Bone marrow (tissue), 2 donors: Measurements from ENCODE around the gene CHCHD3.

Experiments
- DNase-seq, 2 donors: peaks; one replicate each; lab custom pipeline; 2025; lab: John Stamatoyannopoulos, UW

CHCHD3 gene

DNA sequence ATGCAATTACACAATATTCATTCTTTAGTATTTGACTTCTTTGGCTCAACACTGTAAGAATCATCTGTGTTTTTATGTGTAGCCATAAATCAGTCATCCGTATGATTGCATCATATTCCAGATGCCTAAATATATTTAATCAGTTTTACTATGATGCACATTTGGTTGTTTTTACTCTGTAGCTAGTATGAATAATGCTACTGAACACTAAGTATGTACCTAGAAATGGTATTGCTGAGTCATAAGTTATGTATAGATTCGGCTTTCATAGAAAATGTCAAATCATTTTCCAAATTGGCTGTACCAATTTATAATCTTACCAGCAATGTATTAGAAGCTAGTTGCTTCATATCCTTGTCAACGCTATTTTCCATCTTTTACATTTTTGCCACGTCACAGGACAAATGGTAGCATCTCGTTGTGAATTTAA, 308.3 kb downstream of the CHCHD3 start:
- DNase-seq: peak in 1 of 2 donors; percentile 30

DNA sequence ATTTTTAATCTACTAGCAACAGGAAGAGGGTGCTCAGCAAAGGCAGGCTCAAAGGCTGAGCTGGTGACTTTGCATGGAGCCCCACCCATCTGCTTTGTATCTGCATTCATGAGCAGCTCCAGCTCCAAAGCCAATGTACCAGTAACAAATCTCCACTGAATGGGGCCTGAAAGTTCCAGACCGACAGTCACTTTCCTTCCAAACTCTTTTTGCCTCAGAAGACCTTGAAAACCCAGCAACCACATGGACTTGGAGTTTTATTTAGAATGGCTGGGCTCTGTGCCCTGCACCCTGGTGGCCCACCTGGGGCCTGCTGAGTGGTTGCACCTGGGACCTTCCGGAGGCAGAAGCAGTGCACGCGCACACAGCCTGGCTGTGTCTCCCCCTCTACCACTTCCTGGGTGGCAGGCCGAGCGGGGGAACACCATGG, 310.6 kb downstream of the CHCHD3 start:
- no peak for DNase-seq

DNA sequence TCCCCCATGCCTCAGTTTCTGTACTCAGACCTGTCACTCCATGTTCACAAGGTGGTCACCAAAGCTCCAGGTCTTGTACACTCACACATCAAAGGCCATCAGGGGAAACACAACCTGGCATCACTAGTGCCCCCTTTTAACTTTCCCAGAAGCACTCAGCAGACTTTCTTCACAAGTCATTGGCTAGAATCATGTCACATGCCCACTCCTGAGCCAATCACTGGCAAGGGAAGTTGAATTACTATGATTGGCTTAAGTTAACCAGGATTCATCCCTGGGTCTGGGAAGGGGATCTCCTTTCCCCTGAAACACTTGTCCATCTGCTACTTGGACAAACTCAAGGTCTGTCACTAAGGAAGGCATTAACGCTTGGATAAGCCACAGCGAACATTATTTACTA, 311.8 kb downstream of the CHCHD3 start:
- DNase-seq: no peak

DNA sequence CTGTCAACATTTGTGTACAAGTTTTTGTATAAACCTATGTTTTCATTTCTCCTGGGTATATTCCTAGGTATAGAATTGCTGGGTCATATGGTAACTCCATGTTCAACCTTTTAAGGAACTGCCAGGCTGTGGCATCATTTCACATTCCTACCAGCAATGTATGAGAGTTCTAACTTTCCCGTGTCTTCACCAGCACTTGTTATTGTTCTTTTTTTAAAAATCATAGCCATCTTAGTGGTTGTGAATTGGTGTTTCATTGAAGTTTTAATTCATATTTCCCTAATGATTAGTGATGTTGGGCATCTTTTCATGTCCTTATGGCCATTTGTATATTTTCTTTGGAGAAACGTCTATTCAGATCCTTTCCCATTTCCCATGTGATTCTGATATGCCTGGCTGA, 312.6 kb downstream of the CHCHD3 start:
- DNase-seq: no peak

DNA sequence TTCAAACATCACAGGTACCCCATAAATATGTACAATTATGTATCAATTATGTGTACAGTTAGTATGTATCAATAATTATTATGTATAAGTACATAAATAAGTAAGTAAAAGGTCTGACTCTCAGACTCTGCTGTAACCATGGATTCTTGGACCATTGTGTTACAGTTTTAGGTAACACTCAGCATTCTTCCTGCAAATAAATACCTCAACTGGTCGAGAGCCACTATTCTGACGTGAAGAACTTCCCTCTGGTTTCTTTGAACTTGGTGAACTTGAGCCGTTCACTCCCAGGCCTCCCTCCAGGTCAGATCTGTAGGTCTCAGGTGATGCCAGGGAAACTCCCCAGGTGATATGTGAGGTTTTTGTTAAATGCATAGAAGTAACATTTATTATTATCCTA, 313.8 kb downstream of the CHCHD3 start:
- no peak for DNase-seq

DNA sequence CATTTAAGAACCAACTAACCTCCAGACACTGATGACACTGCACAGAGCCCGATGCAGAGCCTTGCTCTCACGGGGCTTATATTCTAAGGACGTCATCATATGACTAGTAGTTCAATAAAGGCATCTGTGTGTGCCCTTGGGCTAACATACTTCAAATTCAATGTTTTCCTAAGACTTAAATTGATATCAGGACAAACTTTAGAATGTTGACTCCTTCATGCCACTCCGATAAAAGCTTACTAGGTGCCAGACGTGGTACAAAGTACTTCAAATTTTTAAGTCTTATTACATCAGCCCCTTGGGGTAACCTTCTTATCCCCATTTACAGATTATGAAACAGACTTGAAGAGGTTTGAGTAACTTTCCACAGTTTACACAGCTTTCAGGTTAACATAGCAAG, 314.5 kb downstream of the CHCHD3 start:
- DNase-seq: no peak

DNA sequence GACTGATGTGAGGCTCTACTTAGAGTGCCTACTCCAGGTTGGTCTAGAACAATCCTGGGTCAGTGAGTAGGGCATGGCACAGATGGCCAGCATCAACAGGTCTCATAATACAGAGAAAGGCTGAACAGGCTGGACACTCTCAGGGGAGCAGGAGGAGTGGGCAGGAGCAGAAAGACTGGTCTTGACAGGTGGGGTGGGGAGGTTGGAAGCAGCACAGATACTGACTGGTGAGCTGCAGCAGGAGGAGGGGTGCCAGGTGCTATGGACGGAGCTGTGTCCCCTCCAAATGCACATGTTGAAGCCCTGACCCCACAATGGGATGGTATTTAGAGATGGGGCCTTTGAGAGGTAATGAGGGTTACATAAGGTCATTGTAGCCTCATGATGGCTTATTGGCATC, 315.2 kb downstream of the CHCHD3 start:
- no peak for DNase-seq

DNA sequence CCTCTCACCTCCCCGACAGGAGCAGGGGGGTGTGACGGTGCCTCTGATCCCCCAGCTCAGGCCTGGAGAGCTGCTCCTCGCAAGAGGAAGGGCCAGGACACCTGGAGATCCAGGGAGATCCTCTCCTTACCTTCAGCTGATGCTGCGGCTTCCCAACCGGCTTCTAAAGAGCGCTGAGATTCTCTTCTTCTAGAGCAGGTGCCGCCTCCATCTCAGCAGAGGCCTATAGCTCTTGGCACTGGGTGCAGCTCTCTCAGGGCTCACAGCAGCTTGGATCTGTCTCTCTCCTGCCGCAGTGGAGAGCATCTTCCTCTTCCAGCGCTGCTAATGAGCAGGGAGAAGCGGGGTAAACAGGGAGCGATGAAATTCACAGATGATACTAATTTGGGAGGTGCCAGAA, 316.0 kb downstream of the CHCHD3 start:
- no peak for DNase-seq

DNA sequence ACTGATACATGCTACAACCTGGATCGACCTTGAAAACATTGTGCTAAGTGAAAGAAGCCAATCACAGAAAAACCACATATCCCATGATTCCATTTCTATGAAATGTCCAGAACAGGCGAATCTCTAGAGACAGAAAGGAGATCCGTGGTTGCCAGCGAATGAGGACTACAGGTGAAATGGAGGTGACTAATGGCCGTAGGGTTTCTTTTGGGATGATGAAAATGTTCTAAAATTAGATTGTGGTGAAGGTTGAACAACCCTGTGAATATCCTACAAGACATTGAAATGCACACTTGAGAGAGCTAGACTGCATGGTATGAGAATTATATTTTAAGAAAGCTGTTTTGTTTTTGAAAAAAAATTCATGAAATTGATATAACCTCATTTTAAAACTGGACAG, 317.1 kb downstream of the CHCHD3 start:
- no peak for DNase-seq

DNA sequence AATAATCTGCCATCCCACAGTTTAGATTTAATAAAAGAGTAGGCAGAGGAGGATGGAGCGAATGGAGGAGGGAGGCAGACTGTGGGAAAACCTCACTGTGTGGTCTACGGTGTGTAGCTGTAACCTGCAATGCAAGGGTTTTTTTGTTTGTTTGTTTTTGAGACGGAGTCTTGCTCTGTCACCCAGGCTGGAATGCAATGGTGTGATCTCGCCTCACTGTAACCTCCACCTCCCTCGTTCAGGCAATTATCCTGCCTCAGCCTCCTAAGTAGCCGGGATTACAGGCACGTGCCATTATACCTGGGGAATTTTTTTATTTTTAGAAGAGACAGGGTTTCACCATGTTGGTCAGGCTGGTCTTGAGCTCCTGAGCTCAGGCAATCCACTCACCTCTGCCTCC, 321.0 kb downstream of the CHCHD3 start:
- no peak for DNase-seq

DNA sequence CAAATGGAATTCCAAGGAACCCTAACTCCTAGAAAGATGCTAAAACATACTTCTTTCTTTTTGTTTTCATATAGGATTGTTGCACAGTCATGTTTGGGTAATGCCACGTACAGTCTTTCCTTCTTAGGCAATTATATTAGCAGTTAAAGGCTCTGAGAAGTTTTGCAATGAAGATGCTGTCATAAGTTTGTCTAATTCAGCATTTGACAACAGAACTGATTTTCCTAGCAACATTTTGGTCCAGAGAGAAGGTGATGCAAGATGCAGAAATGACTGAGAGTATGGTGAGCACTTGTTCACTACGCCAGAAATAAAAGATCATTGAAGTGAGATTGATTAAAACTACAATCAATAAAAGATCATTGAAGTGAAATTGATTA, 321.7 kb downstream of the CHCHD3 start:
- no peak for DNase-seq

DNA sequence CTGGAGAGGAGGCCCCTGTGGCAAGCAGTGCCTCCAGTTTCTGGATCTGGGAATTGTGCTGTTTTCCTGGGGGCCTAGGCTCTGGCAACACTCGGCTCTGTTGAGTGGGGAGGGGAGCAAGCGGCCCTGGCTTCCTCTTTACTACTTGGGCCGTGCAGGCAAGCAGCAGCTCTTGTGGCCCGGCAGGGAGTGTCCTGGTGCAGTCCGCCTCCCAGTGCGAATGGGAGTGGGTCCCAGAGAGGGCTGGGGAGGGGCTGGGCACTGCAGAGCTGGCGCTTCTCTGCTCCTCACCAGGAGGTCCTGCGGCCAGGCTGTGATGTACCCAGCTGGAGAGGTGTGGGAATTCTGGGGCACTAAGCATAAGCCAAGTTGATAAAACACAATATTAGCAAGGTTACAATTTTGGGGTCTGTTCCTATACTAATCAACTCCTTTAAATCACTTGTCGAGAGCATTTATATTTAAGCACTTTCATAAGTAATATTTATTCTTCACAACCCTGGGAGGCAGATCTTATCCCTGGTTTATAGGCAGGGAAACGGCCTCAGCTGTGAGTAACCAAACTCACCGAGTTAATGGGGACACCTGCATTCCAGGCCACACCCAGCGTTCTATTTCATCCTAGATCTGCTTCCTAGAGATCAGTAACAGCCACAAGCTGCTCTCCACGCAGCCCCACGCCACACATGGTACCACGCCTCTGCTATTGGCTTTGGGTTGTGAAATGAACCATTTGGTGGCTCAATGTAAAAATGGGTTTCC, 322.2 kb downstream of the CHCHD3 start:
- DNase-seq: no peak

DNA sequence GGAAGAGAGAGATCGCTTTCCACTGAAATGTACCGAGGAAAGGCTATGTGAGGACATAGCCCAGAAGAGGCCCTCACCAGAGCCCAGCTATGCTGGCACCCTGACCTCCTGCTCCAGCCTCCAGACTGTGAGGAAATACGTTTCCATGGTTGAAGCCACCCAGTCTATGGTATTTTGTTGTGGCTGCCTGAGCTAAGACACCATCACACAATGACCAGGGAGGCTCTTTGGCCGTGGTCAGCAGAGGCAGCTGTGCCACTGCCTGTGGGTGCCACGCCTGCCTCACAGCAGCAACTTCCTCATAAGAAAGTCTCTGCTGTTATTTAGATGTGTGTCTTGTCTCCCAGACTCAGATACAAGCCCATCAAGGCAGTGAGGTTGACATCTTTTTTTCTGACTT, 322.9 kb downstream of the CHCHD3 start:
- no peak for DNase-seq

DNA sequence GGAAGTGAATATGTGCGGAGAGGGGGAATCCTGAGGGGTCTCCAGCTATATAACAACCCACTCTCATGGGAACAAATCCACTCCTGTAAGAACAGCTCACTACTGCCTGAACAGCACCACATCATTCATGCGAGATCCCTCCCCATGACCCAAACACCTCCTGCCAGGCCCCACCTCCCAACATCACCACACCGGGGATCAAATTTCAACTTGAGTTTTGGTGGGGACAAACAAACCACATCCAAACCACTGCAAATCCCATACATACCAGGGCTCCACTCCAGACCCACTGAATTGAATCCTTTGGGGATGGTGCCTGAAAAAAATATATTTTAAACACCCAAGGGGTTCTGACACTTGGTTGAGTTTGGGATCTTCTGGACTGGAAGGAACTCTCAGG, 324.1 kb downstream of the CHCHD3 start:
- DNase-seq: no peak

DNA sequence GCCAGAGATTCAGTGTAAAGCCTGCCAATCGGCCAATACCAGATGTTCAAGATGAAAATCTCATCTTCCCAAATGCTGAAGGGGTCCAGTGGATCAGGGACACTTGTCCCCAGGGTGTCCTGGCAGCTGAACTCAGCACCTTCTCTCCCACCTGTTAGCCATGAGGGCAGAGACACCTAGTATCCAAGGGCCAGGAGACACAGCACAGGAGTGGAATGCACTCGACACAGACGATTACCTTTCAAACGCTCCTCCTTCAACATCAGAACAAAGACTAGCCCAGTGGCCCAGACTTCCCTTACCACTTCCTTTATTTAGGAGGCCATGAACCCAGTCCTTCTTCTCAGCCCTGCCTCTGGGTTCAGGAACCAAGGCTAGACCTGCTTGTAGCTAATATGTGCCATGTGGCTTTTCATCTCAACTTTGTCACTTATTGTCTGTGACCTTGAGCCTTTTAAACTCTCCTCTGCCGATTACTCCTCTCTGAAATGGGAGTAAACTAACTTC, 325.4 kb downstream of the CHCHD3 start:
- DNase-seq: no peak

DNA sequence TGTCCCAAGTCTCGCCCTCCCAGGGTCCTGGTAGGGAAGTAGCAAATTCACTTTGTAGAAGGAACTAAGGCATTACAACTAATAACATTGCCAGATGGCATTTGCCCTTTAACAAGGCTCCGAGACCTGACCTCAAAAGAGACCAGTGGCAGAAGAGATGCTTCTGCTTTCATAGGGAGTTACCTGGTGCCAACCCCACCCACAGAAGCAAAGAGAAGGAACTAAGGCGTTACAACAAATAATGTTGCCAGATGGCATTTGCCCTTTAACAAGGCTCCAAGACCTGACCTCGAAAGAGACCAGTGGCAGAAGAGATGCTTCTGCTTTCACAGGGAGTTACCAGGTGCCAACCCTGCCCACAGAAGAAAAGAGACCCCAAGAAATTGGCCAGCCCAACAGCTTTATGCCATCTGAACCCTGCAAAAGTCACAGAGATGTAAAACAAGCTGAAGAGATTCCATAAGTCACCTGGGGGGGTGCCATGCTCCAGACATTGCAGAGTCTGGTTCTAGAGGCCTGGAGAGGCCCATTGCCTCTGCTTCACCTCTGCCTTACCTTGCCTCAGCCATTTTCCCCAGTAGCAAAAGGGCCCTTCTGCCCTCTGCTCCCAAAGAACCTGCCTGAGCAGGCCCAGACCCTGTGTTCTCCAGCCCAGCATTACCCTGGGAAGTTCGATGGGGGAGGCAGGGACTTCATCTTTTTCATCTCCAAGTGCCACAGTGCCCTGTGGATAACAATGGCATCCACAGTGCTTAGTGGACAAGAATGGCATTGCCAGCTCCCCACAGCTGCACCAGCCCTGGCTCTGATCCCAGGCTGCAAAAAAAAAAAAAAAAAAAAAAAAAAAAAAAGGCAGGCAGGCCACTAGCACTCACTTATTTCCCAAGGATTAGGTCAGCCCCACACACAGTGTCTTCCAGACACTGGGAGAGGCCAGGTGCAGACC, 326.1 kb downstream of the CHCHD3 start:
- no peak for DNase-seq

DNA sequence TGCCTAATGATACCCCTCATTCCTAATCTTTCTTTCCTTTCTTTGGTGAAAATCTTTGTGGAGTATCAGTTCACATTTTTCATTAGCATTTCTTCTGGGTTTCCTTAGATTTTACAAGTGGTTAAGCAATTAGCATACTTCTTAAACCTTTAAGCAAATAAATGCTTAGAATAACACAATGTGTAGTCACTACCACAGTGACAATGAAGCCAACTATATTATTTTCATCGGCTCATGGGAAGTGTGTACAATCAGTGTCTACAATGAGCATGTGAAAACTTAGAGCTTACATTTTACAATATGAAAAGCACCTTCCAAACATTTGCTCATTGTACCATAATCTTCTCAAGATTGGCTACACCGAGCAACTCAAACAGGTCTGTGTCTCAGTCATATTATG, 329.5 kb downstream of the CHCHD3 start:
- DNase-seq: no peak

DNA sequence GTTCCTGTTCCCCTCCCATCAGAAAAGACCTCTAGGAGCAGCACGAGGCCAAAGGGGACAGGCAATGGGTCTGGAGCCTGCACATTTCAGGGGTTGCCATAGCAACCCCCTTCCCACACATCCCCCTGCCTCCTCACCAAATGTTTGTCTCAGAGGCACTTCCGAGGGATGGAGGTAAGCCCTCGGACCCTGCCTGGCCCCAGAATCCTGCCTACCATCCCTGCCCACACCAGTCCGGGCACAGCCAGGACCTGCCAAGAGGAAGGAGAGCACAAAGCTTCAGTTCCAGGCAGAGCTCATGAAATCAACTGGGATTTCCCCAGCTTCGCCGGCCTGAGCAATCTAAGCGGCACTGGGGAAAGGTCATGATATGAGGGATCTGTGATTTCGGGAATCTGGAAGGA, 330.6 kb downstream of the CHCHD3 start:
- no peak for DNase-seq

DNA sequence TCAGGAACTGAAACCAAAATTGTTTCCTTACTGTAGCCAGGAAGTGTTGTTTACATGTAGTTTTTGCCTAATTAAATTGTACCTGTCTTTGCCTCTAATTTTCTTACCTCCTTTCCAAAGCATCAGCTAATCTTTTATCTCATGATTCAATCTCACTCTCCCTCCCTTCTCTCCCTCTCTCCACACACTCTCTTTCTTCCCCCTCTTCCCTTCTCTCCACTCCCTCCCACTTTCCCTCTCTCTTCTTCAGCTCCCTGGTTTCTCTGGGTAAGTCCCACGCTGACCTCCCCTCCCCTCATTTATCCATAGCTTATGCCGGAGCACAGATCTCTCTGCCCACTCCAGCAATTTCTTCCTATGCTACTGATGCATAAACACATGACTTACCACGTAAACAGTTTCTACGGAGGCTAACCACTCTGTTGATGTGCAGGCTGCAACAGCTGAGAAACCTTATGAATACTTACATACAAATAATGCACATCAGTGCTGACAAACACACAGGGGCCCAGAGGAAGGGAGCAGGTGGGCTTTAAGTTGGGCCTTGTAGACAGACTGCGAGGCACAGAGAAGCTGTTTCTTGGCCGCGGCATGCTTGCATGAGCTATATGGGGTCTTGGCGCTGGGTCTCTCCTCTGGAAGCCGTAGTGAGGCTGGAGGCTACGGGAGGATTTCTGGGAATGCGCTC, 331.2 kb downstream of the CHCHD3 start:
- no peak for DNase-seq

DNA sequence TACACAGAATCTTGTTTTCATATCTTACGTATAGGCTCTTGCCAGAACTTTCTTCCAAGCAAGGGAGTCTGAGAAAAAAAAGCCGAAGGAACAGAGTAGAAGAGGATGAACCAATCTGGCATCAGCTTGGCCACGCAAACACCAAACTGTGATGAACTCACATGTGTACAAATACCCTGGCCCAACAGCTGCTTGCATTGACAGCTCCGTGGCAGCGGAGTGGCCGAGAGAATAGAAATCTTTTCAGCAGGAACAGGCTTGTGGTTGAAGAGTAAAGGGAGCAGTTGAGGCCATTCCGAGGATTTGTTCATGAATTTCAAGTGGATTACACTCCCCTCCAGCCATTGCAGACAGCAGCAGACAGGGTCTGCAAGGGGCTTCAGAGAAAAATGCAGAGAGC, 331.8 kb downstream of the CHCHD3 start:
- no peak for DNase-seq

DNA sequence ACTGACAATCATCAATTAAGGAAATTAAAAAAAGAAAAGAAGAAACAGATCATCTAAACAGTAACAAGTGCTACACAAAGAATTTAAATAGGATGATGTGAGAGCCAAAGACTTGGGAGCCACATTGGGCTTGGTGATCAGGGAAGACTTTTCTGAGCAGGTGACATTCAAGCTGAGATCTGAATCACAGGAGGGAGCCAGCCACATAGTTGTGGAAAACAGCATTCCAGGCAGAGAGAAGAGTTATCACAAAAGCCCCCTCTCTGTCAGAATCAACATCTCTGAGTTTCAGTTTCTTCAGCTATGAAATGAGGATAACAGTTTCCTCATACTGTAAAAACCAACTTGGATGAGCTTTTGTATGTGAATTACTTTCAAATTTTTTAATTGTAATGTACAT, 336.4 kb downstream of the CHCHD3 start:
- no peak for DNase-seq

DNA sequence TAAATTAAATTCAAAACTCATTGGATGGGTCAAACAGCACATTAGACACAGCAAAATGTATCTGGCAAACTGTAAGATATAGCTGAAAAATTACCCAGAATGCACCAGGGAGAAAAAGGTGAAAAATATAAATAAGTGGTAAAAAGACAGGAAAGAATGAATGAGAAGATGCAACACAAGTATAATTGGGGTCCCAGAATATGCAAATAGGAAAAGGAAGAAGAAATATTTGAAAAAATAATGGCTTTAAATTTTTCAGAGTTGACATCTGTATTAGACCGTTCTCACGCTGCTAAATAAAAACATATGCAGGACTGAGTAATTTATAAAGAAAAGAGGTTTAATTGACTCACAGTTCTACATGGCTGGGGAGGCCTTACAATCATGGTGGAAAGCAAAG, 337.9 kb downstream of the CHCHD3 start:
- no peak for DNase-seq
